ENCODE results near the gene DST.
"Not testable (repeated sequence)": the region's sequence is repeated elsewhere in the genome, so short reads cannot be mapped to it uniquely, and the experiment has no call there.

DST gene

DNA sequence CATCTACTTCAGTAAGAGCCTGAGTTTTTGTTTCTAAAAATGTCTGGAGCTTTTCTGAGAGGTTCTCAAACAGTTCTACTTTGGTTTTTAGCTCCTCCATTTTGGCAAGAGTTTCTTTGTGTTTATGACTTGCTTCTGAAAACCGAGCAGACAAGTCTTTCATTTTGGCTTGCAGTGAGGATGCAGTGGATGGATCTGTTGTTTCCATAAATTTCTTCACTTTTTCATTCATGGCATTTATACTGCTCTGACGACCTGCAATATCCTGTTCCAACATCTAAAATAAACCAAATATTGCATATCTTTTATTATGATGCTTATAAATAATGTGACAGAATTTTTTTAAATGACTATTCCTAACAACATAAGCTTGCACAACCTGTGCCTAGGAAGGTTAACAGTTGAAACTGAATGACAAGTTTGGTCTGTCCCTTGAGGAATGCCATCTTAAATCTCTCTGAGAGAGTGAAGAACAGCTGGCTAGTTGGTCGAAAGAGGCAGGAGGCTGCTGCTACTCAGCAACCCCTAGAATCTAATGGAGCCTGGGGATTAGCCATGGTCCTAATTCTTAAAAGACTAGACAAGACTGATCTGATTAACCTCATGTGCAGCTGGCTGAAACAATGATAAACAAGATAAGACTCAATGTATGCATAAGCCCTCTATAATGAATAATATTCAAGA, 69.8 kb downstream of the DST start:
- DNase-seq (ENCODE audit: low read depth, low spot score): no peak

DNA sequence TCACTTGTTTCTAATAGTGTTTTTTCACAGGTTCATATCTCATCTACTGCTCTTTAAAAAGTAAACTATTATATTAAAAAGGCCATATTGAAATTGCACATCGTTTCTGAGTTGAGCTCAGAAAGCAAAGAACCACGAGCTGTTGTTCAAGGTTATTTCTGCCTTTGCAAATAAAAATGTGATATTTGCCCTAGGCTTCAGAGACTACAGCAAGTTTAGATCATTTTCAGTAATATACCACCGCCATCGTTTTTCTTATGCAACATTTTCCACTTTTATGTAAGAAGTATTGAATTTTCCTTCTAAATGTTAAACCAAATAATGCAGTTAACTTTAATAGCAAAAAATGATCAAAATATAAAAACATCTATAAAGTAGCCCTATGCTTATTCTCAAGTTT, 71.1 kb downstream of the DST start:
- no peak for DNase-seq (ENCODE audit: low read depth, low spot score)

DNA sequence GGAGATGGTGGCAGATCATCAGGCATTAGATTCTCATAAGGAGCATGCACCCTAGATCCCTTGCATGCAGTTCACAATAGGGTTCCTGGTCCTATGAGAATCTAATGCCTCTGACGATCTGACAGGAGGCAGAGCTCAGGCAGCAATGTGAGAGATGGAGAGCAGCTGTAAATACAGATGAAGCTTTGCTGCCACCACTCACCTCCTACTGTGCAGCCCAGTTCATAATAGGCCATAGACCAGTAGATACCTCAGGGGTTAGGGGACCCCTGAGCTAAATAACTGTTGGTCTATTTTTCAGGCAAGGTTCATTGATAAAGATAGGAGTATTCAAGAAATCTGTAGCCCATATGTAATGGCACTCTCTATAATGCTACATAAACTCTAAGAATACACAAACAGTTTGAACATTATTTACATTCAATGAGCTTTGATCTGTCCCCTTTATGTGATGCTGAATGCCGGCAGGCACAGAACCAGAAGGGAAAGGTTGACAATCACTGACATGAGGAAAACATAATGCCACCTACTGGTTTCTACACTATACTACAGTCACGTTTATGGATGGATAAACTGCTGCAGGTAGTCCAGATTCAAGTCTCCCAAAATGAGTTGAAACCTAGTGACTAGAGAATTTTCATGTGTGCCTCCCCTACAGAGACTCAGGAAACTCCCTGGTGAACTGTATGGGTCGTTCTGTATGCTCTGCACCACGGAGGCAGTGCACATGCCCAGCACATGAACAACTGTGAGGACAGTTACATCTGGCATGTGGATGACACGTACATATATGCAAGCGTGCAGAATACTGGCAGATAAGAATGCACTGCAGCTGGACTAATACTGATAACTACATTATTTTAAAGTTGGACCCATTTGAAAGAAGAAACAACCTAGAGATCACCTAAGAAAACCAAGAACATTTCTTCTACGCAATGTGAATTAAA, 72.0 kb downstream of the DST start:
- no peak for DNase-seq (ENCODE audit: low read depth, low spot score)

DNA sequence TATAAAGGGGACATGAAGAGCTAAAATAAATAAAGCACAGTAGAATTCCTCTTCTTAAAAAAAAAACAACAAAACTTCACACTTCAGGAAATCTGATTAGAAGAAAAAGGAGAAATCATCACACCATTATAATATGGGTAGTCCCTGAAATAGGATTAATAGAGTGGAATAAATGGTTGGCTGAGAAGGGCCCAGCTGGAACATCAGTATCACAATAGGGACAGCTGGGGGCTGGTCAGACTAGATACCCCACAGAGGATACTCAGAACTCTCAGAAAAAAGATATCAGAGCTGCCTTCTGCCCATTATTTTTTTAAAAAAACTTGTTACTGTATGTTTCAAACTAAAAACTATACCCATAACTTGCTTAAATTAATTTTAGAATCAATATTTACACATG, 75.2 kb downstream of the DST start:
- DNase-seq (ENCODE audit: low read depth, low spot score): no peak

DNA sequence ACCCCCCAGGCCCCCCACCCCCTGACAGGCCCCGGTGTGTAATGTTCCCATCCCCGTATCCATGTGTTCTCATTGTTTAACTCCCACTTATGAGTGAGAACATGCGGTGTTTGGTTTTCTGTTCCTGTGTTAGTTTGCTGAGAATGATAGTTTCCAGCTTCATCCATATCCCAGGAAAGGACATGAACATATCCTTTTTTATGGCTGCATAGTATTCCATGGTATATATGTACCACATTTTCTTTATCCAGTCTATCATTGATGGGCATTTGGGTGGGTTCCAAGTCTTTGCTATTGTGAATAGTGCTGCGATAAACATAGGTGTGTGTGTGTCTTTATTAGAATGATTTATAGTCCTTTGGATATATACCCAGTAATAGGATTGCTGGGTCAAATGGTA, 80.0 kb downstream of the DST start:
- DNase-seq (ENCODE audit: low read depth, low spot score): not testable (repeated sequence)

DNA sequence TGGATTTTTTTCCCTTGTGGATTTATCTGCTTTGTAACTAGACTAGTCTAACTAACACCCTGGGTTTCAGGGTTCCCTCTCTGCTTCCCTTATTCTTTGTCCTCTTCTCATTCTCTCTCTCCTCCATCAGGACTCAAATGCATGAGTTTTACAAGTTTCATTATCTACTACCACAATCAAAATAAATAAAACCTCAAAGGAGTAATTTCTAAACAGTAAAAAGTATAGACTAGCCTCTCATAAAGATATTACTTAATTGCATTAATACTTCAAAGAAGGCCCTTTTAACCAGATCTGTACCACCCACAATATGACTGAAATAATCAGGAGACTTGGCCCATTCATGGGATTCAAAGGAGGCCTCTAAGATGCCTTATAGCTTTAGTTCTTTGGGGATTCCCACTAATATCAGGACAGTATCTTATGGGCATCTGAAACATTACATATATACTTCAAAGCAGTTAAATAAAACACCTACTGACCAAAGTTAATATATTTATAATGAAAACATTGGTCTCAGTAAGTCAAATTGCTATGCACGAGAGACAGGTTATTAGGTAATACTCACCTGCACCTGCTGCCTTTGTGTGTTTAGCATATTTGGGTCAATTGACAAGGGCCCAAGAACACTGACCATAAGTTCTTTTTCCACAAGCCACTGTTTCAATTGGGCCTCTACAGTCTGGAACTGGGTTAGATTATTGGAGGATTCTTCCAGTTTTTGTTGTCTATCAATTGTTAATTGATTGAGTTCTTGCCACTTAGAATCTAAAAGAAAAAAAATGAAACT, 85.7 kb downstream of the DST start:
- no peak for DNase-seq (ENCODE audit: low read depth, low spot score)

DNA sequence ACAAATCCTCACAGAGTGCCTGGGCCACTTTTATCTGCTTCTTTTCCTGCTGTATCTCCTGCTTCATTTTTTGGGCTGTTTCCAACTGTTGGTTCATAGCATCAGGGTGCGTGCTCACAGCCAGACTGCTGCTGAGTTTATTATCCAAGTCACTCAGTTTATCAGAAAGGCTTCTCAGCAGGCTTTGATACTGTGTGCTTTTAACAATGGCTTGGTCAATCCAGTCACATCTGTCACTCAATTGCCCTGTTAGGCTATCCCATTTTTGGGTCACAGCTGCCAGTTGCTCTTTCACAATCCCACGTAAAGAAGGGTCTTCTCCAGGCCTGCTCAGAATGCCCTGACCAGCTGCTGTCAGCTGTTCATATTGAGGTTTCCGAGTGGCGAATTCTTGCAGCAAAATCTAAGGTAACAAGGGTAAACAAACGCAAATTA, 87.2 kb downstream of the DST start:
- DNase-seq (ENCODE audit: low read depth, low spot score): no peak

DNA sequence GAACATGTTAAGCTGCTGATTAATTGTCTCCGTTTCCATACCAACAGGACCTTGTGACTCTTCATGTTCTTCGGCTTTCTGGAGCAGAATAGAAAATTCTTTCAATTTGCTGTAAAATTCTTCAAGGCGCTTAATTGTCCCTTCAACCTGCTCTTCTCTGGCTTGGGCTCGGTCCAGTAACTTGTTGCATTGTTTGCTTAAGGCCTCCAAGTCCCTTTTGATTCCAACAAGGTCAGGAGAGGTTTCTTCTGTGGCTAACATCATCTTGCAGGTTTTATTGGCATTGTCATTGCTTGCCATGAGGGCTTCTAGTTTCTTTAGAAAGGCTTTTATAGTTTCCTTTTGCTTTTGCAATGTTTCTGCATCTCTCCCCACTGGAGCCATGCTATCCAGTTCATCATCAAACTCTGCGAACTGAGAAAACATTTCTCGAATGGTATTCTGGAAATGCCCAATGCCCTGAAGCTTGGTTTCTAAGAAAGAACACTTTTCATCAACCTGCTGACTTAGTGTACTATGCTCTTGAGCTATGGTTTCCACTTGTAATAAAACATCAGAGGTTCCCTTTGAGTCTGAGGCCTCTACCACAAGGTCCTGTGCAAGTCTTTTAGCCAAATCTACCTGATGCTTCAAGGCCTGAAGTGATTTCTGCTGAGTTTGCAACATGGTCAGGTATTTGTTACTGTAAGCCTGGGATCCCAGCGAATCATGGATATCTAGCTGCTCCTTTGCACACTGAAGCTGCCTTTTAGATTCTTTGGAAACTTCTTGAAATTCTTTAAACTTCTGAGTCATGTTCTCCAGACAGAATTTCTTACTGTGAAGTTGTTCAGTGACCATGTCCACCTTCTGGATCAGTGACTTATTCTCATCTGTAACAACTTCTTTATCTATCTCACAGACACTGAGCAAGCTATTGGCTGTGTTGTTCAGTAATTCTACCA, 90.2 kb downstream of the DST start:
- no peak for DNase-seq (ENCODE audit: low read depth, low spot score)

DNA sequence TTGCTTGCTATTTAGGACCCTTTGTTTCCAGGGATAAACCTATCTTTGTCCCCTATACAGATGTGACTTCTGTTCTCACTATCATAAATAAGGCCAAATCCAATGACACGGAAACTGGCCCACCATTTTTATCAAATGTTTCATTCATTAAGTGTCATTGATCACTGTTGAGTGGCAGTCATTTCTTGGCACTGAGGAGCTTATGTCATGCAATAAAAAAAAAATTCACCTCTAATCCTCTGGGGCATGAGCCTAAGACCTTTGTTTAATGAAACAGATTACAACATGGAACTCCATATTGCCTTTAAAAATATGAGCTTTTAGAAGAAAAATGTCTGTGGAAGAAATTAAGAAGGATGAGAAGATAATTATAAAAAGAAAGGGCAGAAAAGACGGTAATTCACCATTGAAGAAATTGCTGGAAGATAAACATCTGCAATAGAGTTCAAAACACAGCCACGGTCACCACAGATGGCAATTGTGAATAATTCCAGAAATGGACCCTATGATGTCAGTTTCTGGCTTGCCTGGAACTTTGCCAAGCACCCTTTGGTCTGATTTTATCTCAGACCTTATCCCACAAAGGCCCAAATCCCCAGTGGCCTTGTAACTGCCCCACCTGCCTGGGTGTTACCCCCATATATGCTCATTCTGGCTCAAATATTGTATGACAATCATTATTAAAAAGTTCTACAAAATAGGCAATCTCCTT, 91.1 kb downstream of the DST start:
- no peak for DNase-seq (ENCODE audit: low read depth, low spot score)

DNA sequence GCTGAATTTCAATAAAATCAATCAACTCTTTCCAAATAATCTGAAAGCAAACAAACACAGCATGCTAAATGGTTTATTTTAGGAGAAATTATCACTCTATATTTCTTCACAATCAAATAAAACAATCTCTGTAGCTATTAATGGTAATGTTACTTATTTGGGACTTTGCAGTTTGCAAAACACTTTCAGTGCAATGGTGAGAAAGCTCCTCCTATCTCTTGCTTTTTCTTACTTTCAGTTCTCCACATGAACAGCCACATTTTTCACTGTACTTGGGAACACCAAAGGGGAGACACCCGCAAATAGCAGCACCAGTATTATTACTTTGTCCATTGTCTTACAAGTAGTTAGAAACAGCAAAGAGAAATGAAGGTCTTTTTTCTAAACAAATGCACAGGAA, 92.4 kb downstream of the DST start:
- no peak for DNase-seq (ENCODE audit: low read depth, low spot score)

DNA sequence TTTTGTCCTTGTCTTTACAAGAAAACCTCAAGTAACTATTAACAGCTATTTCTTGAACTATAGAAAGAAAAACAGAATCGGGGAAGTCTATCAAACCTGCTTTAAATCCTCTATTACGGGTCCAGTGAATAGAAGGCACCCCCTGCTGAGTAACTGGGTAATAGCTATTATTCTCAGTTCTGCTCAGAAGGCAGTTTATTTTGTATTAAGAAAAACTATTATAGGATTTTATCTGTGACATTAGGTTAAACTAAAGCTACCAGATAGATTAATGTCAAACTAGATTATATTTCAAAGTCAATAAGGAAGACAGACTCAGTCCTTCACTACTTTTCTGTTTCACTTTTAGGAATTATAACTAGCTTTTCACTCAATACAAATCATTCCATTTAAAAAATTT, 93.7 kb downstream of the DST start:
- no peak for DNase-seq (ENCODE audit: low read depth, low spot score)

DNA sequence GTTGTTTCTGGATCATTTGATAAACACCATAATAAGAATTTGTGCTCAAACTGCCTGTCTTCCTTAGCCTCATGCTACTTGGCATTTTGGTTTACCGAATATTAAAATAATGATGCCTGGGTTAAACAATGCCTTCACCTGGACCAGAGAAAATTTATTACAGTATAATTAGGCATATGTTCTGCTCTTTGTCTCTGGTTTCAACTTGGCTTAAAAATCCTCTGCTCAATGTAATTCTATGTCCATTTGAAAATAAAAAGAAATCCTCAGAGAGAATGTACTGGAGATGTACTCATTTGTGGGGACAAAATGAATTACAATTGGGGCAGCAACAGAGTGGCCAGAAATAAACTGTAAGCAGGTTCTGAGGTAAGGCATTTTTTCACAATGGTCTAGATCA, 95.0 kb downstream of the DST start:
- no peak for DNase-seq (ENCODE audit: low read depth, low spot score)

DNA sequence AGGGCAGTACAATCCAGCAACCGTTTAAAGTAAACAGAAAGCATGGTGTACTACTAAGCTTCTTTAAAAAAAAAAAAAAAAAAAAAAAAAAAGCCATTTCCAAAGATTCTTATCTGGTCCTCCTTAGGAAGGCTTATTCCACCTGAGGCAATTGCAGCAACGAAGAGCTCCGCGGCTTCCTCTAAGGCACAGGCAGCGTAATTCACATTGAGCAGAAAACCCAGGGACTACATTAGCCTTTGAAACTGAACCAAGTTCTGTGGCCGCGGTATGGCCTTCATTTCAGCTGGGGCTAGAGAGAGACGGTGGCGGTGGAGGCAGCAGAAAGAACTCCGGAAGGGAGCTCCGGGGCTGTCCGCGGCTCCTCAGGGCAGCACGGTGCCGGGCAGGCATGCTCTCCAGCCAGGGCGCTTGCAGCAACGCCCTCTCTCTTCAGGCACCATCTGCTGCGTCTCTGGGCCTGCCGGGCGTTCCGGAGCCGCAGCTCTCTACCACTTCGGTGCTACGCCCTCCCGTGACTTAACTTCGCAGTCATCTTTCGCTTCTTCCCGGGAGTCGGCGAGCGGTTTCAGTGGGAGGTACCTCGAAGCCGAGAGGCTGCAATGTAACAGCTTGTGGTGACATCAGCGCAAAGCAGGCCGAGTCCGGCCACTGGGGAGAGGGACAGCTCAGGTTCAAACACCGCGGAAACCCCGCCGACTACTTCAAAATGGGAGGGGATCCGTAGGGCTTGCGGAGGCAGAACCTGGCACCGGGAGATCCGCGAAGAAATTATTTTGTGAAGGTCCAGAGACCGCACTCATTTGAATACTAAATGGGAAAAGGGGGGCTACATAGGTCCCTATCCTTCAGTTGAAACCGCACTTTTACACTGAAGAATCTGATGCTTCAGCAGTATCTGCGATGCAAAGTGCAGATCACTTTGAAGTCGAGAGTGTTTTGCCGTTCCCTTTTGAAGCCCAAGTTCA, 100.0 kb downstream of the DST start:
- peak; percentile 98 for DNase-seq (ENCODE audit: low read depth, low spot score)

DNA sequence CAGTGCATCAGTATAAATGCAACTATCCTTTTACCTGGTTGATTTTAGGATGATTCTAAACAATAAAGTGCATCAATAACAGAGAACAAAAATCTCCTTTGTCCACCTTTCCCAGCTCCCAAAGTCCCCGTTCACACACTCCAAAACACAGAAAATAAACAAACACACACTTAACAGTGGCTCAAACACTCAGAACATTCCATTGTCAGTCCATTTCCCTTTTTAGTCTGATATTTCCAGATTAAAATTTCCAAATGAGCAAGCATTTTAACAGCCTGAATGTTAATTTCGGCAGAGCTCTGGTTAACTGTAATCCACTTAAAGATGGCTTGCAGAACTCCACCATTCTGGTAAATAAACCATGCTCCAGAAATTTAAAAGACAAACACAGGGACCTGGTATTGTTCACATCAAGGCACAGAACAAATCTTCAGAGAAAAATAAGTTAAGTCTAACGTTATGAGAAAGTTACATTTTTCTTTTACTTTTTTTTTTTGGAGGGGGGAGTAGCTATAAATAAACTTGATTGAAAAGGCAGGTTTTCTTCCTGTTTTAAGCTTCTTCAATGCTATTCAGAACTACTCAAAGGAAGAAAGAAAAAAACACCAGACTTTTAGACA, 100.8 kb downstream of the DST start:
- DNase-seq (ENCODE audit: low read depth, low spot score): no peak

DNA sequence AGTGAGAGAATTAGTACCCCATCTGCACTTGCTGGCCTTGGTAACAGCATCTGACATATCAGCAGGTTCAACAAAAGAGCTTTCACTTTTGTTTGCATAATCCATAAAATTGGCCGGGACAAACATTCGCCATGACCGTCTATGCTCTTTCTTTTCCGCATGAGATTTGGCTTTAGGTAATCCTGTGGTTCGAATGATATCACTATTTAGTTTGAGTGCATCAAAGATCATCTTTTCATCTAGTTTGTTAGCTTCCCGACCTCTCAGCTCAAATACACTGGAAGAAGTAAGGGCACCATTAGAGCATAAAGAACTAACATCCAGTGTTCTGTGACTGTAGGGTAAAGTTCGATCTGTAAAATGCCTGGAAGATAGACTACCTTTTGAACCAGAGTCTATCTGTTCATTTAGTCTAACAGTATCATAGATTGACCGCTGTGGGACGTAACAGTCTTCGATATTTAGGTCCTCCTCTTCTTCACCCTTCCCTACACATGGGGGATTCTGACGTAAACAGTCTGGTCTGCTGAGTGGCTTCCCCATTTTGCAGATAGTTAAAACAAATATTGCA, 101.6 kb downstream of the DST start:
- DNase-seq (ENCODE audit: low read depth, low spot score): no peak

DNA sequence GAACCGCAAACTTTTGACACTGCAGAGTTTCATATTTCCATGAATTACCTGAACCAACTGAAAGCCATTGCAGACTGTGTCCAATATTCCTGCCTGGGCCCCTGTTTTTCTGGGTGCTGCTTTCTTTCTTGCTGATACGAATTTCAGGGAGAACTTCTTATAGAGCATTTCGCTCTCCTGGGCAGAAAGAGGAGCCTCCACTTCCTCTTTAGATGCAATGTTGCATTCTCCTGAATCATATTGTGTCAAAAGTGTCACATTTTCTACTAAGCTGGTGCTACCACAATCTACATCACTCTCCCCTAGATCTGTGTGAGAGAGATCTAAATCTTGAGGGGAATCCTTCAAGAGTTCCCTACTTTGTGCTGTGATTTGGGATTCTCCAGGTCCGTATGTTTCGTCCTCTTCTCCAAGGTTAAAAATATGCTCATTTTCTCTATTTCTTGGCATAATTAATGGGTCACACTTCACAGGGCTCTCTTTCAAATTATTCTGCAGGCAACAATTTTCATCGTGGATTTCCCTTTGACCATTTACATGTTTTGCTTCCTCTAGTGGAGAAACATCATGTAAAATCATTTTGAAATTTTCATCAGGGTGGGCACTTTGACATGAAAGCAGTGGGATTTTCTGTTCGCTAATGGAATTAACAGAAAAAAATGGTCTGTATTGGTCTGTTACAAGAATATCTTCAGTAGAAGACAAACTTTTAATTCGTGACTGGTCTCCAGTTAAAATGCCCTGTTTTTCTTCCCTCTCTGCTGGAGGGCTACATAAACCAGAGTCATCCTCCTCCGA, 102.3 kb downstream of the DST start:
- DNase-seq (ENCODE audit: low read depth, low spot score): no peak

DNA sequence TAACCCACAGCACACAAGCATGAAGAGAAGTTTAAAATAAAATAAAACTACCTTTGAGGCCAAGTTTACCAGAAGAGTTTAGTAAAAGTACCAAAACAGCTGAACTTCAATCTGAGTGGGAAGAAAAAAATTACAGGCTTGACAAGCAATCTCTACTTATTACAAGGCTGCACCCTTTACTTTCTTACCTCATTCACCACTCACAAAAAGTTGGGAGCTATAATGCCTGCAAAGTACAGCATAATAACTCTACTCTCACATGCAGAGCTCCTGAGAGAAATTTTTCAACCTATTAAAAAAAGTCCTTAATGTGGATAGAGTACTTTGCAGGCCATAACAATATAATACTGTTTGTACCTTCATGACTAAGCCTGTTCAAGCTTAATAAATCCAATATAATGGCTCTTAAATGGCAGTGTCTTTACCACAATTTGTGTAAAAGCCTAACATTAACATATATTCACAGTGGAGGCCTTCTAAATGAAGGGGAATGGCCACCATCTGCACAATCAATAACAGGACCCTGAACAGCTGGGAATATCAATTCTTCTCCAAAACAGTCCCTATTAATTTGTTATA, 103.1 kb downstream of the DST start:
- no peak for DNase-seq (ENCODE audit: low read depth, low spot score)

All from ELF-1 (cell line).